ENCODE data around the gene ACTR2.

- TF ChIP-seq EZH2 (IDR thresholded peaks at IDR 0.05; ENCODE audit: borderline replicate concordance, low read length) (no peak), CTCF (conservative IDR thresholded peaks at IDR 0.05 in 1 of 2, IDR thresholded peaks at IDR 0.05 in 1 of 2; ENCODE audit: extremely low read depth in 1 of 2, insufficient read depth in 1 of 2, low read depth in 1 of 2, low read length in 2 of 2) (no peak)
Measured at GRCh38 chr2:65319674-65320041, 92.0 kb downstream of the ACTR2 start.

Measured in mammary epithelial cell (primary cell).